MCF 10A (cell line): ENCODE results near the gene SLC41A3. TPM values are rescaled to one million over a fixed set of nuclear protein-coding genes. Genes with fewer than 3 reads are reported as not detected.

Experiments used
- BruUV-seq: library from RNA; stranded (reverse); fragments of 400-500 nt; replicated peaks from 2 replicates; lab custom pipeline; 2021; lab: Mats Ljungman, UMichigan
- CTCF ChIA-PET: fragments of 300-600 bp; sonication (Branson Sonifier 250); formaldehyde crosslinking; extraction: SDS; loops from one replicate; lab custom pipeline; 2021; ENCODE audit warnings: antibody characterized with exemption, inconsistent platforms; lab: Yijun Ruan, JAX
- POLR2A ChIA-PET: fragments of 300-600, 350-650 bp; sonication (Branson Sonifier 250); formaldehyde crosslinking; extraction: SDS; loops from one replicate; lab custom pipeline; 2020; ENCODE audit warnings: antibody characterized with exemption, inconsistent platforms; lab: Yijun Ruan, JAX
- DNase-seq: peaks from one replicate; pipeline ENCODE4 v3.0.0-alpha.2; 2018; ENCODE audit not compliant: unreplicated experiment
- H3K27ac Mint-ChIP-seq: one replicate; pipeline ENCODE4 v1.8.0; 2022; ENCODE audit warnings: mild to moderate bottlenecking, low read depth, mixed read lengths; ENCODE audit not compliant: unreplicated experiment
- H3K27me3 Mint-ChIP-seq: one replicate; pipeline ENCODE4 v1.8.0; 2022; ENCODE audit warnings: mixed read lengths; ENCODE audit not compliant: insufficient read depth, unreplicated experiment
- H3K36me3 Mint-ChIP-seq: one replicate; pipeline ENCODE4 v1.8.0; 2022; ENCODE audit warnings: mild to moderate bottlenecking, moderate library complexity, mixed read lengths; ENCODE audit not compliant: insufficient read depth, unreplicated experiment
- H3K4me1 Mint-ChIP-seq: one replicate; pipeline ENCODE4 v1.8.0; 2022; ENCODE audit warnings: mixed read lengths; ENCODE audit not compliant: insufficient read depth, unreplicated experiment
- H3K4me3 Mint-ChIP-seq: one replicate; pipeline ENCODE4 v1.8.0; 2022; ENCODE audit warnings: mild to moderate bottlenecking, moderate library complexity, mixed read lengths; ENCODE audit not compliant: unreplicated experiment
- H3K9me3 Mint-ChIP-seq: one replicate; pipeline ENCODE4 v1.8.0; 2022; ENCODE audit warnings: mixed read lengths; ENCODE audit not compliant: unreplicated experiment
- CTCF ChIP-seq: fragments of 200-600 bp; IDR thresholded peaks from one replicate; pipeline ENCODE4 v1.8.0; 2022; ENCODE audit warnings: antibody characterized with exemption, mild to moderate bottlenecking; ENCODE audit not compliant: unreplicated experiment
- intact Hi-C: fragments of 100-400 bp; cut with micrococcal nuclease; formaldehyde crosslinking; loops from 2 replicates; pipeline ENCODE4 v1.14.1; 2022
- total RNA-seq: library from RNA; stranded (reverse); gene quantifications from 2 replicates; pipeline ENCODE4 v1.2.3, GENCODE V29; 2022

Gene SLC41A3
- total RNA-seq, 1 experiment from 2014 or later = 43.2 TPM

- H3K36me3 Mint-ChIP-seq = no peaks in the 10 kb centered on the region
- intact Hi-C loops = no loop called here
- BruUV-seq = no TSS peak
- H3K4me1 Mint-ChIP-seq = peaks cover 8% of the 10 kb centered on the region
- H3K4me3 Mint-ChIP-seq = no peak overlapping the region
- ChIA-PET POLR2A (no interaction called here), CTCF (interaction anchor here (1.1 kb wide), 1 partner anchor 284 kb away, joined by 3 read pairs; no protein-coding TSS in a partner anchor)
- H3K27me3 Mint-ChIP-seq = no peaks in the 10 kb centered on the region
- TF ChIP-seq CTCF = no peak
- DNase-seq = no peak
- H3K27ac Mint-ChIP-seq = no peak overlapping the region
- no peaks in the 10 kb centered on the region for H3K9me3 Mint-ChIP-seq
These were observed 21.8 kb upstream of the SLC41A3 start for GRCh38 chr3:126105691-126106187.

GRCh38 chr3:126104742-126105605 lies 21.1 kb upstream of the SLC41A3 start:
- Mint-ChIP-seq H3K4me3 (no peak overlapping the region), H3K27ac (no peak overlapping the region), H3K36me3 (no peaks in the 10 kb centered on the region), H3K4me1 (peaks cover 8% of the 10 kb centered on the region), H3K27me3 (no peaks in the 10 kb centered on the region), H3K9me3 (no peaks in the 10 kb centered on the region)
- no peak for TF ChIP-seq CTCF
- CTCF ChIA-PET = no interaction called here
- intact Hi-C loops = no loop called here
- BruUV-seq = no TSS peak
- POLR2A ChIA-PET = no interaction called here
- DNase-seq = no peak

- no peak for DNase-seq
- Mint-ChIP-seq H3K36me3 (no peaks in the 10 kb centered on the region), H3K27me3 (no peaks in the 10 kb centered on the region), H3K4me3 (no peak overlapping the region), H3K27ac (no peak overlapping the region), H3K9me3 (no peaks in the 10 kb centered on the region), H3K4me1 (peaks cover 8% of the 10 kb centered on the region)
- POLR2A ChIA-PET = no interaction called here
- BruUV-seq = no TSS peak
- CTCF ChIA-PET = interaction anchor here (1.3 to 2.1 kb wide), 2 partner anchors 12 to 29 kb away, joined by 4 to 5 read pairs; no protein-coding TSS in a partner anchor
- no peak for TF ChIP-seq CTCF
- intact Hi-C loops = no loop called here
These were observed 20.2 kb upstream of the SLC41A3 start for GRCh38 chr3:126104028-126104635.
